HG02678 (cell line): Measurements from ENCODE around the gene FBLN2.

Source experiments
- ATAC-seq: cut with Tn5 transposase; IDR thresholded peaks from one replicate; pipeline ENCODE4 v1.9.1; 2021; ENCODE audit warnings: mild to moderate bottlenecking, moderate library complexity; ENCODE audit not compliant: unreplicated experiment

Gene FBLN2

GRCh38 chr3:13634615-13635014 is 85.7 kb downstream of the FBLN2 start:
- no peak for ATAC-seq

DNA sequence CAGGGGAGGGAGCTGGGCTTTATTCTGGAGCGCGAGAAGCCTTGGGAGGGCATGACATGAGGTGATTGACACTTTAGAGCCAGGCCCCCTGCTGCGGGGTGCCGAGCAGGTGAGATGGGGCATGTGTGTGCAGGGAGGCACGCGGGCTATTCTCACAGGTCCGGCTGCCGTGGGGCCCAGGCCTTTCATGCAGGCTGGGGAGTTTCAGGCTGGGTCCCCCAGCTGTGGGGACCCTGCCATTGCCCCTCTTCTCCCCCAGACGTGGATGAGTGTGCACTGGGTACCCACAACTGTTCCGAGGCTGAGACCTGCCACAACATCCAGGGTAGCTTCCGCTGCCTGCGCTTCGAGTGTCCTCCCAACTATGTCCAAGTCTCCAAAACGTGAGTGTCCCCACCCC is 87.3 kb downstream of the FBLN2 start:
- no peak for ATAC-seq

GRCh38 chr3:13636874-13637273 is 87.9 kb downstream of the FBLN2 start:
- no peak for ATAC-seq

GRCh38 chr3:13637311-13637891 is 88.5 kb downstream of the FBLN2 start:
- ATAC-seq: no peak

DNA sequence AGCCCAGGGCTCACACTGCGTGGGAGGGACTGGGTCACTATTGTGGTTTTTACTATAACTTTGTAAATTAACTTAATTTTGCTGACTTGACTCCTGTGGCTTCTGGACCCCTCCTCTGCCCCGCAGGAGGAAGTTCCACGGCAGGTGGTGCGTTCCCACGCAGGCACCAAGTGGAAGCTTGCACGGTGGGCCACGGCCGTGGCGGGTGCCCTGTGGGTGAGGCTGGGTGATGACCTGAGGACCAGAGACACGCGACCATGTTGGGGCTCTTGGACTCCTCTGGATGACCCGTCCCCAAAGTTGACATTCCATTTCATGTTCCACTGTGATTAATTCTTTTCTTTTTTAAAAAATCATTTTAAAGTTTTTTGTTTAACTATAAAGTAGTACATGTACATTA is 89.0 kb downstream of the FBLN2 start:
- no peak for ATAC-seq

GRCh38 chr3:13638927-13639326 is 90.0 kb downstream of the FBLN2 start:
- no peak for ATAC-seq

DNA sequence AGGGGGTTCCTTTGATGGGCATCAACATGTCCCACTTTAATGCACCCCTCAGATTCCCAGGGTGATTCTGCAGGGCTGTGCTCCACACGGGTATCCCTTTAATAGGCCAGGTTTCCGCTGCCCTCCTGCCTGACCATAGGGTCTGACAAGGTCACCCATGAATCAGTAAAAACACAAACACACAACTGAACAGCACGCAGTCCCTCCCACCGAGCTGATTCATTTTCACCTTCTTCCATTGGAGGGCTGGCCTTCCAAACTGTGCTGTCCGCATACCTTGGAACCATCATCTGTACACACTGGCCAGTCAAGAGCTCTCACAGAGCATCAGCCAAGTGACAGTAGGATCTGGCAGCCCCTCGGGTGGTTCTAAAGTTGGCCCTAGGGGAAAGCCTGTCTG is 93.7 kb downstream of the FBLN2 start:
- ATAC-seq: no peak

GRCh38 chr3:13644341-13645117 is 95.6 kb downstream of the FBLN2 start:
- no peak for ATAC-seq

- no peak for ATAC-seq
These were observed 97.1 kb downstream of the FBLN2 start for GRCh38 chr3:13645801-13646637.

DNA sequence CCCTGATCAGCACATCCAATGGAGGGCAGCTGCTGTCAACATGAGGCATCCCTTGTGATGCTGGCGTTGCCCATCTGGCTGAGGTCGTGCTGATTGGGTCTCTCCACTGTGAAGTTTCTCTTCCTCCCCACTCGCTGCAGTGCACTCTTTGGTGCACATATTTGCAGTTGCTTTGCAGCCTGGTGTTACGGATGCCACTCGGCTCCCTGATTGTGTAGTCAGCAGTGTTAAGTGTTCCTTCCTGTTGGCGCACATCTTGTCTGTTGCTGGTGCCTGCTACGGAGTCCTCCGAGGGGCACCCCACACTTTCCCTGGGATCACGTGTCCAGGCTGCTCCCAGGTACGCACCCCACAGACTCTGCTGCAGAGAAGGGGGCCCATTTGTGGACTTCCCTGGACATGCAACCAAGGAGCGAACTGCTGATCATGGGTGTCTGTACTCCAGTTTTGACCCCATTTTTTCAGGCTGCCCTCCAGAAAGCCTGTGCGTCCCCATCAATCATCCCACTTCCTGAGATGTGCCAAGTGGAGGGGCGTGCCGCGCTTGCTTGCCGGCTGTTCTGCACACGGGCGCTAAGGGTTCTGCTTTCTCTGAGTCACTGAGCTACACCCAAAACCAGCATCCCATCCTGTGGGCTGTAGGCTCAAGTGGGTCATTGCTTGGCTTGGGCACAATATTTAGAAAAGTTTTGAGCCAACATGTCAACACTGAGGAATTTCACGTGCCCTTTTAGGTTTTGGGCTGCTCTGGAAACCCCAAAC is 98.6 kb downstream of the FBLN2 start:
- no peak for ATAC-seq

DNA sequence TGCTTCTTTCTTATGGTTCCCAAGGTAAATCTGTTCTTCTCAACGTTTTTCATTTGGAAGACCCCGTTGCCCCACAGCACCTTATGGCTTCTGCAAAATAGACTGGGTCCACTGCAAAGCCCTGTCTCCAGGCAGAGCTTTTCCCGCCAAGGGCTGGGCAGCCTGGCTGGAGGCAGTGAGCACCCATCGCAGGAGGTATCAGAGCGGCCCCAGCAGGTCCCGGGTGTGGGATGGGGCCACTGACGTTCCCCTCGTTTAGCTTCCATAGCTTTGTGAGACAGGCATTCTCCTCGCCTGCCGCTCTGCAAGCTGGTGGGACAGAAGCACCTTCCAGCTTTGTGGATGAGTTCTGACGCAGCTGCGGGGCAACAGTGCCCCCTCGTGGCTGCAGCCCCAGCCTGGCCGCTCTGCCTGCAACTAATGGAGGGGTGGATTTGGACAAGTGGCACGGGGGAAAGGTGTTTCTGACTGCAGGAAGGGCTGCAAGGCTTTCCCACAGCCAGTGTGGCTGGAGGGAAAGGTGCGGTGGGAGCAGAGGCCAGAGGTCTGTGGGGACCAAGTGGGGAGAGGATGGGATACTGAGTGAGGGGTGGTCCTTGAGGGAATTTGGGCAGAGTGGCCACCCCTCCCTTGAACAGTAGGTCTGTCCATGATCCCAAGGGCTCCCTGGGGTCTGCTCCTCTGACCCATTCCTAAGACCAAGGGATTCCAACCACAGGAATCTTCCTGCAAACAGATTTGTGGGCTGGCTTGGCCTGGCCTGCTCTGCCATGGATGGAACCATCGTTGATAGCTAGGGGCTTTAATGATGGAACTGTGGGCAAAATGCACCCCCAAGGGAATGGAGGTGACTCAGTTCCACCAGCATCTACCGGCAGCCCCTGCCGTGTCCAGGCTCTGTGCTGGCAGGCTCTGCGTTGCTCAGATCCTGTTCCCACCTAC is 99.4 kb downstream of the FBLN2 start:
- ATAC-seq: peak; percentile 59

GRCh38 chr3:13650210-13651056 is 101.5 kb downstream of the FBLN2 start:
- peak; percentile 68 for ATAC-seq

DNA sequence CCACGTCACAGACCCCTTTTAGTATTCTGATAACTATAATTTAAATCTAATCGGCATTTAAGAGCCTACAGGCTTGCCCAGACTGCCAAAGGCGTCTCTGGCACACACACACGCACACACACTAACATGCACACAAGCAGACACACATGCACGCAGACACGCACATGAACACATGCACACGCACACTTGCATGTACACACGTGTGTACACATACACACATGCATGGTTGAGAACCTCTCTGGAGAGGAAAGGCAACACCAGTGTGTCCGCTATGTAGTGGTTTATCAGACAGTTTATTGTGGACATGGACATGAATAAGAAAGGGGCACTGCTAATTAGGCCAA is 102.1 kb downstream of the FBLN2 start:
- ATAC-seq: no peak

- no peak for ATAC-seq
These were observed 103.0 kb downstream of the FBLN2 start for GRCh38 chr3:13651775-13652428.

DNA sequence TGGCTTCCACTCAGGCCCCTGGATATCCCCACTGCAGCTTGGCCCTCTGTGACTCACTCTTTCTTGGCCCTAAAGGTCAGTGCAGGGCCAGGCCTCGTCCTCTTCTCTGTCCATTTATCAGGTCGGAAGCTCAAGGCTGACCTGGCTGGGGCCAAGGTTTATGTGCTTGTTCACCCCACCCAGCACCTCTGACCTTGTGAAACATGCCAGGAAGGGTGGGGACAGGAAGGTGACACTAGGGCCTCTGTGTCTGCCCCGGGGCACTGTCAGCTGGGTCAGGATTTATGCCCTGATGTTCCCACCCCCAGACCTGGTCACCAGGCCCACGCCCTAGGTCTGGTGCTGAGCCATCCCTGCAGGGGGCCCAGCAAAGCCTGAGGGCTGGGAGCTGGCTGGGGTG is 103.8 kb downstream of the FBLN2 start:
- ATAC-seq: no peak

DNA sequence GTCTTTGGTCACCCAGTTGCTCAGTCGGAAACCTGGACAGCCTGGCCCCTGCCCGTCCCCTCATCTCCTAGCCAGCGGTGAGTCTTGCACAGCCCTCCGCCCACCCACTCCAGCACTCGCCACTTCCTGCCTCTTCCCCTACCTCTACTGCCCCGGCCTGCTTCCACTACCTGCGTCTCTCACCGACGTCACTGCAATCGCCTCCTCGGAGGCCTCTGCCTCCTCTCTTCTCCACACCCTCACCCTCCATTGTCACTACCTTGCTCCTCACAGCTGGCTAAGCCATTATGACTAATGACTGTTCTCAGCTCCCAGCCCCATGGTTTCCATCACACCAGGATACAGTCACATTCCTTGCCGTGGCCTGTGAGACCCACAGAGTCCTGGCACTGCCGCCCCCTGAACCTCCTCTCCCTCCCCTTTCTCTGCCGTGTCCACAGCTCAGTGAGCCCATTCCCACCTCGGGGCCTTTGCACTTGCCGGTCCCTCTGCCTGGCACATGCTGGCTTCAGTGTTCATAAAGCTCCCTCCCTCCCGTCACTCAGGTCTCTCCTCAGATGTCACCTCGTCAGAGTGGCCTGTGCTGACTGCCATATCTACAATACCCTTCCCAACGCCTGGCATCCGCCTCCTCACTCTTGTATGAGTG is 104.8 kb downstream of the FBLN2 start:
- ATAC-seq: no peak

- no peak for ATAC-seq
These were observed 105.6 kb downstream of the FBLN2 start for GRCh38 chr3:13654330-13655060.
